K562 (cell line): ENCODE measurements around the gene INTS4. TPM values are rescaled to one million over a fixed set of nuclear protein-coding genes. Genes with fewer than 3 reads are reported as not detected.

Experiments
- ATAC-seq: fragments of 200-7000 bp; cut with Tn5 transposase; 3 replicates; pipeline ENCODE4 v1.9.1; 2020; ENCODE audit warnings: moderate library complexity
- BruUV-seq: library from RNA; stranded (reverse); fragments of 400-500 nt; replicated peaks from 2 replicates; lab custom pipeline; 2021; lab: Mats Ljungman, UMichigan
- CTCF ChIA-PET: fragments of 300-600 bp; formaldehyde crosslinking; extraction: SDS; loops from one replicate; lab custom pipeline; 2021; ENCODE audit warnings: low intra/inter-chr PET ratio; lab: Yijun Ruan, JAX
- POLR2A ChIA-PET: fragments of 300-600, 350-650 bp; sonication (Branson Sonifier 250); formaldehyde crosslinking; extraction: SDS; loops from one replicate; lab custom pipeline; 2021; ENCODE audit warnings: antibody characterized with exemption, inconsistent platforms; lab: Yijun Ruan, JAX
- DNase-seq, 4 experiments: peaks; one replicate each; pipeline versions ENCODE4 v3.0.0 to v3.0.0-alpha.2; 2011 to 2018; ENCODE audit warnings: low spot score in 3 of 4, mixed read lengths in 3 of 4; ENCODE audit errors: extremely low read depth in 1 of 4
- FAIRE-seq: peaks from 2 replicates; lab custom pipeline; 2011; peaks lifted over from hg19 to GRCh38; lab: Jason Lieb, UNC
- H2AFZ ChIP-seq: 2 replicates; pipeline ENCODE4 v1.6.0; 2011; ENCODE audit warnings: low read depth, low read length, control low read depth, inconsistent platforms
- H3K27ac ChIP-seq: fragments of 200-600 bp; 3 replicates; pipeline ENCODE4 v1.8.0; 2011; ENCODE audit warnings: low read depth, mild to moderate bottlenecking, control low read depth, inconsistent platforms, low read length, moderate library complexity, mixed read lengths; ENCODE audit errors: extremely low read depth
- H3K27me3 ChIP-seq, 2 experiments: fragments of 300-600 bp in 1 of 2; 2 replicates in 1 of 2; 3 replicates in 1 of 2; pipeline versions ENCODE4 v1.6.0 to v1.8.0; 2011; ENCODE audit warnings: inconsistent platforms in 2 of 2, low read length in 2 of 2, mild to moderate bottlenecking in 1 of 2, mixed read lengths in 1 of 2, moderate library complexity in 1 of 2; ENCODE audit not compliant: control insufficient read depth in 2 of 2, insufficient read depth in 2 of 2
- H3K36me3 ChIP-seq: fragments of 300-600 bp; 3 replicates; pipeline ENCODE4 v1.8.0; 2011; ENCODE audit warnings: mild to moderate bottlenecking, low read length, inconsistent platforms; ENCODE audit not compliant: control insufficient read depth, insufficient read depth
- H3K4me1 ChIP-seq, 2 experiments: fragments of 200-600 bp in 1 of 2; replicated peaks in 1 of 2; 2 replicates in 1 of 2; 3 replicates in 1 of 2; pipeline versions ENCODE4 v1.5.1 to v1.8.0; 2011; ENCODE audit warnings: inconsistent platforms in 2 of 2, low read length in 2 of 2, mild to moderate bottlenecking in 1 of 2, mixed read lengths in 1 of 2, moderate library complexity in 1 of 2; ENCODE audit not compliant: control insufficient read depth in 2 of 2, insufficient read depth in 2 of 2
- H3K4me2 ChIP-seq: 2 replicates; pipeline ENCODE4 v1.6.1; 2011; ENCODE audit warnings: low read length, control low read depth, inconsistent platforms, mixed read lengths; ENCODE audit not compliant: insufficient read depth
- H3K4me3 ChIP-seq: fragments of 200-600 bp; sonication (generic), shearing (Covaris generic); 2 replicates; pipeline ENCODE4 v1.5.1; 2016; ENCODE audit warnings: control low read depth, inconsistent platforms
- H3K79me2 ChIP-seq: fragments of 200-600 bp; 3 replicates; pipeline ENCODE4 v1.8.0; 2011; ENCODE audit warnings: low read length, inconsistent platforms; ENCODE audit not compliant: control insufficient read depth, insufficient read depth
- H3K9ac ChIP-seq, 2 experiments: 2 replicates each; pipeline versions ENCODE4 v1.6.0 to v1.6.1; 2011; ENCODE audit warnings: low read depth in 2 of 2, low read length in 2 of 2, control low read depth in 1 of 2, inconsistent platforms in 1 of 2, mild to moderate bottlenecking in 1 of 2, mixed read lengths in 1 of 2; ENCODE audit not compliant: insufficient read depth in 1 of 2
- H3K9me1 ChIP-seq: one replicate; pipeline ENCODE4 v1.6.0; 2011; ENCODE audit warnings: inconsistent platforms, mild to moderate bottlenecking, low read length, moderate library complexity; ENCODE audit not compliant: control insufficient read depth, insufficient read depth
- H3K9me3 ChIP-seq: replicated peaks from 2 replicates; pipeline ENCODE4 v1.5.1; 2011; ENCODE audit warnings: low read depth, low read length, inconsistent platforms; ENCODE audit not compliant: control insufficient read depth, insufficient read depth
- H4K20me1 ChIP-seq: replicated peaks from 2 replicates; pipeline ENCODE4 v1.6.1; 2011; ENCODE audit warnings: low read length, inconsistent platforms, mixed read lengths; ENCODE audit not compliant: control insufficient read depth, insufficient read depth
- CC2D1A ChIP-seq: fragments of 450-650 bp; IDR thresholded peaks from 2 replicates; pipeline ENCODE4 v1.6.1; 2017; ENCODE audit warnings: mild to moderate bottlenecking
- CEBPG ChIP-seq, 3 experiments: fragments of 200-800 bp in 1 of 3; sonication (Bioruptor generic) in 1 of 3; sonication (generic) in 1 of 3; formaldehyde crosslinking in 1 of 3; IDR thresholded peaks in 2 of 3; conservative IDR thresholded peaks in 1 of 3; 2 replicates each; pipeline versions ENCODE4 v1.6.1 to v1.8.0; 2016 to 2022; ENCODE audit warnings: missing compliant biosample characterization in 2 of 3, missing genetic modification characterization in 2 of 3, mild to moderate bottlenecking in 1 of 3, missing genetic modification reagents in 1 of 3
- MAZ ChIP-seq, 2 experiments: fragments of 450-650 bp in 1 of 2; sonication (generic) in 1 of 2; formaldehyde crosslinking; IDR thresholded peaks in 1 of 2; conservative IDR thresholded peaks in 1 of 2; 2 replicates each; pipeline versions ENCODE4 v1.4.0 to v1.5.0; 2020; ENCODE audit warnings: mild to moderate bottlenecking in 1 of 2, missing genetic modification reagents in 1 of 2
- MEIS2 ChIP-seq: fragments of 450-650 bp; IDR thresholded peaks from 2 replicates; pipeline ENCODE4 v1.6.1; 2014; ENCODE audit warnings: mild to moderate bottlenecking; ENCODE audit not compliant: partially characterized antibody
- NKRF ChIP-seq: fragments of 450-650 bp; IDR thresholded peaks from 2 replicates; pipeline ENCODE4 v1.6.1; 2016; ENCODE audit warnings: borderline replicate concordance
- TBP ChIP-seq: optimal IDR thresholded peaks from 2 replicates; pipeline ENCODE3; 2011; ENCODE audit warnings: low read depth, low read length, improper control_type of control experiment
- TRIM24 ChIP-seq, 2 experiments: fragments of 450-650 bp; IDR thresholded peaks; 2 replicates each; pipeline ENCODE4 v1.6.1; 2016
- ZNF347 ChIP-seq: fragments of 450-650 bp; formaldehyde crosslinking; IDR thresholded peaks from 2 replicates; pipeline ENCODE4 v1.4.0; 2020; ENCODE audit warnings: low read depth, mild to moderate bottlenecking, moderate library complexity
- ZNF436 ChIP-seq: fragments of 250-450, 450-650 bp; sonication (Bioruptor Pico); formaldehyde crosslinking; IDR thresholded peaks from 2 replicates; pipeline ENCODE4 v1.7.0; 2020; ENCODE audit warnings: mild to moderate bottlenecking
- WGBS: fragments of 100-300 bp; shearing (Covaris generic); methylation state at CpG from one replicate; pipeline ENCODE4 v1.1.6; 2016; ENCODE audit warnings: low coverage, mixed read lengths; ENCODE audit not compliant: insufficient coverage; ENCODE audit errors: missing lambda C conversion rate; 5-methylcytosine and 5-hydroxymethylcytosine counted together
- in situ Hi-C: fragments of 300-500 bp; cut with MboI; formaldehyde crosslinking; loops from 4 replicates; pipeline ENCODE4 v1.15.0; 2018; ENCODE audit warnings: inconsistent platforms, mixed read lengths
- intact Hi-C: fragments of 100-400 bp; cut with micrococcal nuclease; formaldehyde crosslinking; loops from 2 replicates; pipeline ENCODE4 v1.14.2; 2022
- polyA plus RNA-seq, 8 experiments: library from polyadenylated mRNA; depleted of rRNA in 4 of 8; stranded (reverse) in 5 of 8; unstranded in 3 of 8; fragments of >200 nt; fragmentation: Nextera tagmentation in 2 of 8; fragmentation: Illumina TruSeq in 1 of 8; extraction: Ambion mirVana in 2 of 8; extraction: Trizol in 1 of 8; gene quantifications; 2 replicates each; pipeline versions ENCODE4 v1.2.1 to v1.2.3, GENCODE V29; 2011 to 2014; ENCODE audit warnings: inconsistent platforms in 1 of 8, missing spikeins in 1 of 8
- total RNA-seq, 7 experiments: library from RNA; depleted of rRNA in 6 of 7; stranded (reverse); fragments of >200 nt in 6 of 7; fragmentation: Illumina TruSeq in 2 of 7; extraction: Trizol in 2 of 7; gene quantifications; 2 replicates each; pipeline versions ENCODE4 v1.2.1 to v1.2.3, GENCODE V29; 2011 to 2021; ENCODE audit warnings: low replicate concordance in 1 of 7
- TF ChIP-seq, protein P1 (sequence below), 2 experiments: IDR thresholded peaks; 2 replicates each; pipeline ENCODE4 v1.6.1; 2011; ENCODE audit warnings: borderline replicate concordance in 1 of 2, control low read depth in 1 of 2, low read depth in 1 of 2, low read length in 1 of 2, mild to moderate bottlenecking in 1 of 2, mixed read lengths in 1 of 2, moderate library complexity in 1 of 2; ENCODE audit not compliant: insufficient read depth in 1 of 2, insufficient read length in 1 of 2, poor library complexity in 1 of 2, severe bottlenecking in 1 of 2; ENCODE audit errors: extremely low read depth in 1 of 2
- TF ChIP-seq, protein P2 (sequence below), 2 experiments: fragments of 450-650 bp in 1 of 2; sonication (generic) in 1 of 2; formaldehyde crosslinking in 1 of 2; IDR thresholded peaks in 1 of 2; conservative IDR thresholded peaks in 1 of 2; 2 replicates each; pipeline versions ENCODE4 v1.6.1 to v1.8.1; 2016 to 2023; ENCODE audit warnings: mild to moderate bottlenecking in 2 of 2, moderate library complexity in 2 of 2, inconsistent platforms in 1 of 2, missing genetic modification reagents in 1 of 2
- TF ChIP-seq, protein P3 (sequence below): fragments of 450-650 bp; IDR thresholded peaks from 2 replicates; pipeline ENCODE4 v1.6.1; 2016

INTS4 gene
- total and polyA plus RNA-seq, 9 of the 15 experiments (the other 6 are each of a cell fraction or from before 2014, with no cell fraction given): 28.4 to 53.4 (median 44.5) TPM

- H4K20me1 ChIP-seq: no peaks in the 10 kb centered on the region
- in situ Hi-C loops: no loop called here
- no TSS peak for BruUV-seq
- H2AFZ ChIP-seq: no peak overlapping the region
- TF ChIP-seq MEIS2 (peak; percentile 28), ZNF436 (CRISPR knock-in tag) (no peak), TRIM24 (IDR thresholded peaks at IDR 0.05) (peak; percentile 75 to 82; a peak in 2 of 4 replicates), TBP (no peak), ZNF347 (CRISPR knock-in tag) (no peak), CC2D1A (no peak), NKRF (no peak), MAZ (CRISPR knock-in tag; conservative IDR thresholded peaks at IDR 0.05 in 1 of 2, IDR thresholded peaks at IDR 0.05 in 1 of 2) (no peak), CEBPG (CRISPR knock-in tag; IDR thresholded peaks at IDR 0.05) (peak; percentile 65; the same call in 1 of the 2 replicates), CEBPG (tag; conservative IDR thresholded peaks at IDR 0.05 in 1 of 2, IDR thresholded peaks at IDR 0.05 in 1 of 2) (peak in 1 of 2 experiments; percentile 76; a peak in 2 of 4 replicates)
- TF ChIP-seq, protein P1, sequence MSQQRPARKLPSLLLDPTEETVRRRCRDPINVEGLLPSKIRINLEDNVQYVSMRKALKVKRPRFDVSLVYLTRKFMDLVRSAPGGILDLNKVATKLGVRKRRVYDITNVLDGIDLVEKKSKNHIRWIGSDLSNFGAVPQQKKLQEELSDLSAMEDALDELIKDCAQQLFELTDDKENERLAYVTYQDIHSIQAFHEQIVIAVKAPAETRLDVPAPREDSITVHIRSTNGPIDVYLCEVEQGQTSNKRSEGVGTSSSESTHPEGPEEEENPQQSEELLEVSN (IDR thresholded peaks at IDR 0.05; ENCODE audit: borderline replicate concordance in 1 of 2, extremely low read depth in 1 of 2, insufficient read depth in 1 of 2, insufficient read length in 1 of 2, low read depth in 1 of 2, low read length in 1 of 2, poor library complexity in 1 of 2, severe bottlenecking in 1 of 2): no peak
- TF ChIP-seq, protein P2, sequence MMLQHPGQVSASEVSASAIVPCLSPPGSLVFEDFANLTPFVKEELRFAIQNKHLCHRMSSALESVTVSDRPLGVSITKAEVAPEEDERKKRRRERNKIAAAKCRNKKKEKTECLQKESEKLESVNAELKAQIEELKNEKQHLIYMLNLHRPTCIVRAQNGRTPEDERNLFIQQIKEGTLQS (IDR thresholded peaks at IDR 0.05): peak; percentile 39; the same call in 1 of the 2 replicates
- TF ChIP-seq, protein P2 (CRISPR knock-in tag; conservative IDR thresholded peaks at IDR 0.05): no peak
- TF ChIP-seq, protein P3, sequence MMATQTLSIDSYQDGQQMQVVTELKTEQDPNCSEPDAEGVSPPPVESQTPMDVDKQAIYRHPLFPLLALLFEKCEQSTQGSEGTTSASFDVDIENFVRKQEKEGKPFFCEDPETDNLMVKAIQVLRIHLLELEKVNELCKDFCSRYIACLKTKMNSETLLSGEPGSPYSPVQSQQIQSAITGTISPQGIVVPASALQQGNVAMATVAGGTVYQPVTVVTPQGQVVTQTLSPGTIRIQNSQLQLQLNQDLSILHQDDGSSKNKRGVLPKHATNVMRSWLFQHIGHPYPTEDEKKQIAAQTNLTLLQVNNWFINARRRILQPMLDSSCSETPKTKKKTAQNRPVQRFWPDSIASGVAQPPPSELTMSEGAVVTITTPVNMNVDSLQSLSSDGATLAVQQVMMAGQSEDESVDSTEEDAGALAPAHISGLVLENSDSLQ: peak; percentile 37; the same call in 1 of the 2 replicates
- H3K9ac ChIP-seq: no peak overlapping the region
- H3K4me2 ChIP-seq: no peak overlapping the region
- WGBS: 17% methylated on average over 1 of the region's 1 CpG
- no peak for DNase-seq
- no peak for FAIRE-seq
- H3K4me3 ChIP-seq: no peak overlapping the region
- intact Hi-C loops: no loop called here
- no peaks in the 10 kb centered on the region for H3K79me2 ChIP-seq
- H3K36me3 ChIP-seq: no peaks in the 10 kb centered on the region
- POLR2A ChIA-PET: interaction anchor here (0.6 kb wide), 1 partner anchor 227 kb away, joined by 3 read pairs; no protein-coding TSS in a partner anchor
- no peaks in the 10 kb centered on the region for H3K9me1 ChIP-seq
- CTCF ChIA-PET: no interaction called here
- H3K27me3 ChIP-seq: no peaks in the 10 kb centered on the region
- peak; percentile 83 for ATAC-seq
- peaks cover 8% of the 10 kb centered on the region; the same call in 1 of the 2 replicates for H3K9me3 ChIP-seq
- H3K27ac ChIP-seq: no peak overlapping the region
- H3K4me1 ChIP-seq: no peaks in the 10 kb centered on the region
Observed at GRCh38 chr11:77851503-77851902, 143.0 kb downstream of the INTS4 start.
